Suppressor macrophage (primary cell): ENCODE data around the gene RASSF10.
A peak's percentile ranks its signal among the peaks of the same experiment; 100 is the strongest.

ENCODE experiments used
- DNase-seq, 4 experiments: peaks; one replicate each; pipeline ENCODE4 v3.0.0-alpha.2; 2020 to 2022

Gene RASSF10

DNA sequence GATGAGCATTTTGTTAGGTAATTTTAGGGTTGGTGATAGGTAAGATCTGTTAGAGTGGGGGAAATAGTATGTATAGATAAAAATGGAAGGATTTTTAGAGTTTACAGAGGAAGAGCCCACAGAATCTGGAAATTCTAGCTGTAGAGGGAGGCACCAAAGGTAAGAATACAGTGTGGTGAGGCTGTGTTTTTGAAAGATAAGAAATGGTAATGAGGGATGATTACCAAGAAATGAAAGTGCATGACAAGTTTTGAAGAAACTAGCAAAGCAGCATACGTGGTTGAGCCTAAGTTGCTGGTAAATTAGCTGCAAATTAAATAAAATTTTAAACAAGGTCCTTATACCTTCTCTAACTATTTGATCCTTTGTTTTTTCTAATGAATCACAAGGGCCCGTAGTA is 14.6 kb upstream of the RASSF10 start:
- no peak for DNase-seq

DNA sequence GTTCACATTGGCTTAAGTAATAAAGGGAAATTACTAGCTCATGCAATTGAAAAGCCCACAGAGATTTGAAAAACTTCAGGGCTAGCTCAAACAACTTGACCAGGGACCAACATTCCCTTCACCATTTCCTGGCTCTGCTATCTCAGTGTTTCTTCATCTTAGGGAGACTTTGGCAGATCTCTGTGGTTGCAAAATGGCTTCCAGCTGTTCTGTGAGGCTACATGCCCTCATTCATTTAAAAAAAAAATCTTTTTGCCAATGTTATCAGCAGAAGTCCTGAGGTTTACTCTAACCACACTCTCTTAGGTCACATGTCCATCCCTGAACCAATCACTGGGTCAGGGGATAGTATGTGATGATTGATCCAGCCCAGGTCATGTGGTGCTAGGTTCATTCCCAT is 13.9 kb upstream of the RASSF10 start:
- no peak for DNase-seq

DNA sequence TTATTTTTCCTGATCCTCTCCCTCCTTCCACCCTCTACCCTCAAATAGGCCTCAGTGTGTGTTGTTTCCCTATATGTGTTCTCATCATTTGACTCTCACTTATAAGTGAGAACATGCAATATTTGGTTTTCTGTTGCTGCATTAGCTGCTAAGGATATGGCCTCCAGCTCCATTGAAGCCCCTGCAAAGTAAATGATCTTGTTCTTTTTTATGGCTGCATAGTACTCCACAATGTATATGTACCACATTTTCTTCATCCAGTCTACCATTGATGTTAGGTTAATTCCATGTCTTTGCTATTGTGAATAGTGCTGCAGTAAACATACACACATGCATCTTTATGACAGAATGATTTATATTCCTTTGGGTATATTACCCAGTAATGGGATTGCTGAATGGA is 13.3 kb upstream of the RASSF10 start:
- DNase-seq, result no peak

DNA sequence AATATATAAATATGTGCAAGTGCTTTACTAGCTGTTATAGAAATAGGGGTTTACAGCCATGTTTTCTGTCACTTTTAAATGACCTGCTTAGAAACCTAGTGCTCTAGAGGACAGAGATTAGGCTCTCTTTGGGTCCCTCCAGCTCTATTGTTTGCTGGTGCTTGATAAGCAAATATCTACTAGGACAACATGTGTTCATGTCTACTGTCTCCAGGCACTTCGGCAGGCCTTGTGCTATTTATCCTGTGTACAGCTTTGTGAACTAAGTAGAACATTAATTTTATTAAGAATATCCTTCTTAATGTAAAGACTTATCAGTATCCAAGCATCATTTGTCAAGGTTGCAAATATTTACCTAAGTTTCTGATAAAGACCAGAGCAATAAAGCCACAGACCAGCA is 11.9 kb upstream of the RASSF10 start:
- no peak for DNase-seq

DNA sequence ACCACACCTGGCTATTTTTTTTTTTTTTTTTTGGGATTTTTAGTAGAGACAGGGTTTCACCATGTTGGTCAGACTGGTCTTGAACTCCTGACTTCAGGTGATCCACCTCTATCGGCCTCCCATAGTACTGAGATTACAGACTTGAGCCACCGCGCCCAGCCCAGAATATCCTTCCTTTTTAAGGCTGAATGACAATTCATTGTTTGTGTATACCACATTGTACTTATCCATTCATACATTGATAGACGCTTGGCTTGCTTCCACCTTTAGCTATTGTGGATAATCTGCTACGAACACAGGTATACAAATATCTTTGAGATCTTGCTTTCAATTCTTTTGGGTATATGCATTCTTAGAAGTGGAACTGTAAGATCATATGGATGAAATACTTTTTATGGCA is 10.8 kb upstream of the RASSF10 start:
- DNase-seq, result no peak

DNA sequence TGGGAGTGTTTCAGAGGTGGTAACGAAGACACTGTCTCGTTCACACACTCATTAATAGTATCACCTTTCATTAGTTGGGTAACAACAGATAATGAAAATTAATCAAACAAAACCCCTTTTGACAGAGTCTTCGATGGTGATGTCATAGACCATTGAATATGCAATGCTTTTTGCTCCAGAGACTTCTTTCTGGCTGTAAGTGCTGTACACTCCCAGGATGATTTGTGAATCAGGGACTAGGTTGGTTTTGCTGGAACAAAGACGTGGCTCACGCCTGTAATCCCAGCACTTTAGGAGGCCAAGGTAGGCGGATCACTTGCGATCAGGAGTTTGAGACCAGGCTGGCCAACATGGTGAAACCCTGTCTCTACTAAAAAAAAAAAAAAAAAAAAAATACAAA is 9.5 kb upstream of the RASSF10 start:
- DNase-seq, result no peak

DNA sequence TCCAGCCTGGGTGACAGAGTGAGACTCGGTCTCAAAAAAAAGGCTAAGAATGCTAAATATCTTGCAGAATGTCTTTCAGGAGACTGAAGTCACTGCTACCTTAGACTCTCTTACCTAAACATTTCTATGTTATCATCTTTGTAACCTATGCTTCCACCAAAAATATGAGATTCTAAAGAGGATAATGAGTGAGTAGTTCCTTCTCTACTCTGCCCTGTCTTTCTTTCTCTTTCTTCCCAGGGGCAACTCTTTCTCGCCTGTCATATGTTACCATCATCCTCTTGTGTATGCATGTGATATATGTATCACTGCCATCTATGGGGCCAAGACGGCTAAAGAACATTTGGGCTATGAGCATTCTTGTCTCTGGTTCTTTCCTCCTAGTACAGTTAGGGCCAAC is 9.0 kb upstream of the RASSF10 start:
- no peak for DNase-seq

DNA sequence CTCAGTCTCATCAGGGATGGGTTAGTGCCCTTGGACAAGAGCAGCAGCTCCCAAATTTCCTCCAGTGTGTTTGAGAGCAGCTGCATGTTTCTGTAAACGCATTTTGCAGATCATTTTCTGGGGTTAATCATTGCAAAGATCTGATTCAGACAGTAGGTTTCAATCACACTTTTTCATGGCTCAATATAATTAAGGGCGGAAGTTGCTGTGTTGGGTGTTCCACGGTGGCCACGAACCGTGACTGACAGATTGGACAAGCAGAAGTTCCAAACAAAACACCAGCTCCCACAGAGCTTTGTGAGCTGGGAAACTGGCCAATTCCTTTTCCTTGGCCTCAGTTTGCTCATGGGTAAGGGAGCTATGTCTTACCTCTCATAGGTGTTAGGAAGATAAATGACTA is 8.4 kb upstream of the RASSF10 start:
- DNase-seq, result no peak

DNA sequence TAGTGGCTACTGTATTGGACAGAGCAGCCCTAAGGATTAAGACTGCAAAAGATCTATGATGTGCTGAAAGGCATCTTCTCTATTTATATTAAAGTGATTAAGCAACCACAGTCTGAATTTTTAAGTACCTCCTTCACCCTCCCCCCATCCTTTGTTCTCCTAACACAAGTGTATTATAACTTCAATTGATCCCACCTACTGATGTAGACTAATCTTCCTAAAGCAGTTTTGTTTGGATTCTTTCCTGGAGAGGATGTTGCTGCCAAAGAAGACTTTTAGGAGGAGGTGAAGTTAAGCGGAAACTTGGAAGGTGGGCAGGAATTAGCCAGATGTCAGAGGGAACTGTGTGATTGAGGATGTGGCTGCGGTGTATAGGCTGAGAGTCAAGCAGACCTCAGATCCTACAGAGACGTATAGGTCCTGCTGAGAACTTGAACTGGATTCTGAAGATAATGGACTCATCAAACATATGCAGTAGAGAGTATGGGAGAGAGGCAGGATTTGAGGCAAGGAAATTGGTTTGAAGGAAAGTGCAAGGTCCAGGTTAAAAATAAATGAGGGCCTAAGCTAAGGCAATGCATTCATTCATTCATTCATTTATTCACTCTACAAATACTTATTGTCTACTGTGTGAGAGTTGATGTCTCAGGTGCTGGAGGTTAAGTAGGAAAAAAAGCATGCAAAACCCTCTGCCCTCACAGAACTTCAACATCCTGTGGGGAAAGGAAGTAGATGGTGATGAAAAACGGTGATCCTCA is 5.2 kb upstream of the RASSF10 start:
- no peak for DNase-seq

DNA sequence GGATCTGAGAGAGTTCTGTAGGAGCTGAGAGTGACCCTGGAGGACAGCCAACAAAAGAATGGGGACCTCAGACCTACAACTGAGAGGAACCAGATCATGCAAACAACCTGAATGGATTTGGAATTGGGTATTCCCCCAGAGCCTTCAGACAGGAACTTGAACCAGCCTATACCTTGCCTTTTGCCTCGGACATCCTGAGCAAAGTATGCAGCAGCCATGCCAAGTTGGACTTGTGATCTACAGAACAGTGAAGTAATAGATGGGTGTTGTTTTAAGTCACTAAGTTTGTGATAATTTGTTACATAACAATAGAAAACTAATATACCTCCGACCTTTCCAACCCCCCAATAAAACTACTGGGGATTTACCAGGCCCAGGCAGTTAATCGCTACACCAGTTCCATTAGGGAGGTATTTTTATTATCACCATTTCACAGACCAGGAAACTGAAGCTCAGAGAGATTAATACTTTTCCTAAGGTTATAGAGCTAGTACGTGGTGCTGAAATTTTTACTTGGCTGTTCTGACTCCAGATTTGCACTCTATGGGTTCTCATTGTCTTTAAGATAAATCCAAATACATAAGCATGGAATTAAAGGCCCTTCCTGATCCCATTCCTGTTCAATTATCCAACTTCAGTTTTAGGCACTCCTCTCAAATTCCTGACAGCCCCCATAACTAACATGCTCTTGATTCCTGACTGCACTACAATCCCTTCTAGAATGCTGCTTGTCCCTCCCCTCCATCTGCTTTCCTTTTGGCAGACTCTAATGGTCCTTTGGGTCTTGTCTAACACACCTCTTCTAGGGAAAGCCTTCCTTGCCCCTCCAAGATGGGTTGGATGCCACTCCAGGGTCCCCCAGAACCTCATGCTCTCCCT is 1.7 kb upstream of the RASSF10 start:
- DNase-seq, result no peak

DNA sequence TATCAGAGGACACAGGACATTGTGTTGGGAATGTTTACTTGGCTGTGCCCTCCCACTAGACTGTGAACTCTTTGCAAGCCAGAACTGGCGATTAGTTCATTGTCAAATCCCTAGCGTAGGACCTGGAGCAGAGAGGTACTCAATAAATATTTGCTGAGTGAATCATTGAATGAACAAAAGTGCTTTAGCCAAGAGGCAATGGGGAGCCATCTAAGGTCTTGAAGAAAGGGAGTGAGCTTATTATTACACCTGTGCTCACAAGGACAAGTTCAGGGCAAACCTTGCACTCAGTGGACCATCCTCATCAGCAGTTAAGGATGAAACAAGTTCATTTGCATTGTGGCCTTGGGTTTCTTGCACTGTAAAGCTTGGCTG is 1.1 kb upstream of the RASSF10 start:
- no peak for DNase-seq

DNA sequence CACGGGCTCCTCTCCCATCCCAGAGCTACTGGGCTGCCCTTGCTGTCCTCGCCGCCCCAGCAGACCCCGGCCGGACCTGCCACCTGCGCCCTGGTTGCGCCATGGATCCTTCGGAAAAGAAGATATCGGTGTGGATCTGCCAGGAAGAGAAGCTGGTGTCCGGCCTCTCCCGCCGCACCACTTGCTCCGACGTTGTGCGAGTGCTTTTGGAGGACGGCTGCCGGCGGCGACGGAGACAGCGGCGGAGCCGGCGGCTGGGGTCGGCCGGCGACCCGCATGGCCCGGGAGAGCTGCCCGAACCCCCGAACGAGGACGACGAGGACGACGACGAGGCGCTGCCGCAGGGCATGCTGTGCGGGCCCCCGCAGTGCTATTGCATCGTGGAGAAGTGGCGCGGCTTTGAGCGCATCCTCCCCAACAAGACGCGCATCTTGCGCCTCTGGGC is 382 bp downstream of the RASSF10 start:
- DNase-seq, result no peak

DNA sequence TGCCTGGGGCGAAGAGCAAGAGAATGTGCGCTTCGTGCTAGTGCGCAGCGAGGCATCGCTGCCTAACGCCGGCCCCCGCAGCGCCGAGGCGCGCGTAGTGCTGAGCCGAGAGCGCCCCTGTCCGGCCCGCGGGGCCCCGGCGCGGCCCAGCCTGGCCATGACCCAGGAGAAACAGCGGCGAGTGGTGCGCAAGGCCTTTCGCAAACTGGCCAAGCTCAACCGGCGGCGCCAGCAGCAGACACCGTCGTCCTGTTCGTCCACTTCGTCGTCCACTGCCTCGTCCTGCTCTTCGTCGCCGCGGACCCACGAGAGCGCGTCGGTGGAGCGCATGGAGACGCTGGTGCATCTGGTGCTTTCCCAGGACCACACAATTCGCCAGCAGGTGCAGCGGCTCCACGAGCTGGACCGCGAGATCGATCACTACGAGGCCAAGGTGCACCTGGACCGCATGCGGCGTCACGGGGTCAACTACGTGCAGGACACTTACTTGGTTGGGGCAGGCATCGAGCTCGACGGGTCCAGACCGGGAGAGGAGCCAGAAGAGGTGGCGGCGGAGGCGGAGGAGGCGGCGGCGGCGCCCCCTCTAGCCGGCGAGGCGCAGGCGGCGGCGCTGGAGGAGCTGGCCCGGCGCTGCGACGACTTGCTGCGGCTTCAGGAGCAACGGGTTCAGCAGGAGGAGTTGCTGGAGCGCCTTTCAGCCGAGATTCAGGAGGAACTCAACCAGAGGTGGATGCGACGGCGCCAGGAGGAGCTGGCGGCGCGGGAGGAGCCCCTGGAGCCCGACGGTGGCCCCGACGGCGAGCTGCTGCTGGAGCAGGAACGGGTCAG is 1.0 kb downstream of the RASSF10 start:
- no peak for DNase-seq

DNA sequence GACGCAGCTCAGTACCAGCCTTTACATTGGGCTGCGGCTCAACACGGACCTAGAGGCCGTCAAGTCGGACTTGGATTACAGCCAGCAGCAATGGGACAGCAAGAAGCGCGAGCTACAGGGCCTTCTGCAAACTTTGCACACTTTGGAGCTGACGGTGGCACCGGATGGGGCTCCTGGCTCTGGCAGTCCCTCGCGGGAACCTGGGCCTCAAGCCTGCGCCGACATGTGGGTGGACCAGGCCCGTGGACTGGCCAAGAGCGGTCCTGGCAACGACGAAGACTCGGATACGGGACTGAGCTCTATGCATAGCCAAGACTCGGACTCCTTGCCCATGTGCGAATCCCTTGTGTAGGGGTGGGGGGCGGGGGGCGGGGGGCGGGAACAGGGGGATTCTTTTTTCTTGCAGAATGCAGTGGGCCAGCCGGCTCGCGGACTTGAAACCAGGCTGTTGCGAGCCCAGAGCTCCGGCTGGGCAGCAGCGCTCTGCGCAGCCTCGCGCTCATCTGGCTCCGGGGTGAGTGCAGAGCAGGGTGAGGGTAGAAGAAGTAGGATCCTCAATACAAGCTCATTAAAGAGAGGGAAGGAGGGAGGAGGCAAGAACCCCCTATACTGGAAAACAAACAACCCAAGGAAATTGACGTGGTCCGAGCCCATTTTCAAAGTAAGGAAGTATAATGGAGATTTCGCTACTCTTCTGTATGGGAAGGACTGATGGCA is 1.8 kb downstream of the RASSF10 start:
- DNase-seq, result no peak

DNA sequence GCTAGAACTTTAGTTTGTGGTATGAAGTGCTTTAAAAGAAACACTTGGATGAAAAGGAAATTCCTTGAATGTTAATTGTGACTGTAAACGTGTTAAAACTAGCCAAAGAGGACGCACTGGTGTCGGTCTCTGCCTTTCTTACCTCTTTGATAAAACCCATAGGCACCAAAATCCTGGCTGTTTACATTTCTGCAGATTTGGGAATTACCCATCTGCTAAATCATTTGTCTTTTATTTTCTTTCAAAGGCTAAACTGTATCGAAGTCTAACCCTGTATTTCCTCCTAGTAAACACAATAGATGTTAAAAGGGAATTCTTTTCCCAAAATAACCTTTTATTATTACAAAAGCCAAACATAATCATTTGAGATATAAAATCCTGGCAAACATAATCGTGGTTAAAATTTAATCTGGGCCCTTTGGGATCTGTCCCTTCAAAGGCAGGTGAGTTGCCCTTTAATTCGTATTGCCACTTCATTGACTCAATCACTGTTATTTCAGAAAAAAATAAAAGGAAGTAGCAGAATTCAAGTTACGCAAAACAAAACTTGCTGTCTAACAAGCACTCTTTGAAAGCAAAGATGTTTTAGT is 2.4 kb downstream of the RASSF10 start:
- peak in 2 of 4 experiments; percentile 12 to 21 for DNase-seq

DNA sequence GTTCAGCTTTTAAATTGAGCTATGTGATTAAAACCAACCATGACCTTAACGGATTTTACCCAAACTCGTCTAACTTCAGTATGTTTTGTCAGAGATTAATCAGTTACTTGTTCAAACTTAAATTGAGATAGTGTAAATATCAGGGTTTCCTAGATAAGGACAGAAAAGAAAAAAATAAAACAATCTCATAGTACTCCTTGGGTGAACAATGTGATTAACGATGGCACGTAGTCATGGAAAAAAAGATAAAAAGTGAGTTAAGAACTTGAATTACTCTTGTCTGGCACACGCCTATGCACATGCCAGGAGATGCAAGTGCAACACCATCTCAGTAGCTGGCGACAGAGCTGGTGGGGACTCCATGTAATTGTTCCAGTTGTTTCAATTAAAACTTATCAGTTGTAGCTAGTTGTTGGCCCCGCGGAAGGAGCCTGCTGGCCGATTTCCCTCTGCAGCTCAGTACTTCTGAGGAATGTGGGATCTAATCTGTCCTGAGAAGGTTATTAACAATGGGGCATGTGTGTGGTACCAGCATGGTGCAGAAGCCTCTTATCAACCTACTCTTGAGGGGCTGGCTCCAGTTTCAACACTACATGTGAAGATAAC is 3.0 kb downstream of the RASSF10 start:
- no peak for DNase-seq

DNA sequence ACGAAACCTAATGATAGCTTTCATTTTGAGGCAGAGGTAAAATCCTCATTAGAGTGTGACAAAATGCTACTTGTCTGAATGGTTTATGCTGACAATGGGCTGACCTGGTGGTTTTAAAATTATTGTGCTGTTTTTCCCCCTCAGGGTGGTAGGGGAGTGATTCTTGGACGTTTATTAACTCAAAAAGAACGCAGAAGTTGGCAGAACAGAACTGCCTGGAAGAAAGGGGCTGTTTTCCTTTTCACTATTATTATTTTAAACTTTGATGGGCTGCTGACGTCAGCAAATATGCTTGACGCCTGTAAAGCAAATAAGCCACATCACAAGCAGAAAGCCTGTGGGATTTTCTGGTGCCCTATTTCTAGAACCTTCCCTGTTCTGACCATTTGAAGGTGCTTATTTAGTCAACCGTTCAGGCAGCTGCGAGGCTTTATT is 4.0 kb downstream of the RASSF10 start:
- DNase-seq, result no peak

DNA sequence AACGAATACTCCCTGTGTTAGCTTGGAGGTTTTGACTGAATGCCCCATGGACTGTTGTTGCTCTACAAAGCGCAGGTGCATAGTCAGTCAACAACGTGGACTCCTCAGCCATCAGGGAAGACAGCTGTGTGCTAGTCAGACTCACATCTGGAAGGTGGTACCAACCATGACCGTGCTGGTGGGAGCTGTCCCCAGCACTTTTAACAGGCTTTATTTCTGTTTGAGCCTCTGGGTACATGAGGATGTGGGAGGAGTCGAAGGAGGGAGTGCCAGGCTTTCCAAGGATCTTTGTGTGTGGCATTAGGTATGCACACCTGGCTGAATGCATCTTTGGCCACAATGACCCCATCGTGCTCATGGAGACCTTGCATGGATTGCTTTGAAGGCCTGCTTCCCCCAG is 6.6 kb downstream of the RASSF10 start:
- DNase-seq, result no peak

DNA sequence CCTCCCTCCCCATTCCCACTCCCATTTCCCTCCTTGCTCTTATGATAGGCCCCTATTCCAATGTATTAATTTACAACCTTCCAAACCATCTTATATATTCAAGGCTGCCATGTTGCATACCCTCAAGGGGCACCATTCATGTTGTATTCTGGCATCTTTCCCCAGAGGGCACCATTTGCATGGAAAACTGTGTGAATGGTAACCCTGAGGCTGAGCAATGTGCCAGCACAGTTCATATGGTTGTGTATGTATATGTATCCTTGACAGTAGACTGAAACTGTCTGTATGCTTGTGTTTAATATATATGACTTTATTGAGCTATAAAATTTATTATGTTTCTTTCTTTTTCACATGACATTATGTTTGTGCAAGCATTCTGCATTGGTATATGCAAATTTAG is 7.3 kb downstream of the RASSF10 start:
- no peak for DNase-seq

DNA sequence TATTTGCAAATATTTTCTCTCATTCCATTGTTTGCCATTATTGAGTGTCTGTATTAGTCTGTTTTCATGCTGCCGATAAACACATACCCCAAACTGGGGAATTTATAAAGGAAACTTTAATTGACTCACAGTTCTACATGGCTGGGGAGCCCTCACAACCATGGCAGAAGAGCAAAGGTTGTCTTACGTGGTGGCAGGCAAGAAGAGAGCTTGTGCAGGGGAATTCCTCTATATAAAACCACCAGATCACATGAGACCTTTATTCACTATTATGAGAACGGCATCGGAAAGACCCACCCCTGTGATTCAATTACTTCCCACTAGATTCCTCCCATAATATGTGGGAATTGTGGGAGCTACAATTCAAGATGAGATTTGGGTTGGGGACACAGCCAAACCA is 10.2 kb downstream of the RASSF10 start:
- no peak for DNase-seq

DNA sequence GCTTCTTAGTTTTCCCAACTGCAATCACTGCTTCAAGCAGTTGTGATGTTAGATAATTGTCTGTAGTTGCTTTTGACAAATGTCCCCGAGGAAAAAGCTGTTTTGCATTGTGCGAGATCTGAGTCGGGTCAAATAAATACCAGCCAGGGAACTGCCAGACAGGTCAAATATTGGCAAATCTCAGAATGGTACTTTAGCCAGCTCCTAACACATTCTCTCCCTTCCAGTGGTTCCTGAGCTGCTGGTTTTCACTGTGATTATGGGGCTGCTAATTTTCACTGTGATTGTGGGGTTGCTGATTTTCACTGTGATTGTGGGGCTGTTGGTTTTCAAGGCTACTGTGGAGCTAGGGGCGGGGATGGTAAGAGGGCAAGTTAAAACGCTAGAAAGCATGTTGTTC is 14.3 kb downstream of the RASSF10 start:
- no peak for DNase-seq

DNA sequence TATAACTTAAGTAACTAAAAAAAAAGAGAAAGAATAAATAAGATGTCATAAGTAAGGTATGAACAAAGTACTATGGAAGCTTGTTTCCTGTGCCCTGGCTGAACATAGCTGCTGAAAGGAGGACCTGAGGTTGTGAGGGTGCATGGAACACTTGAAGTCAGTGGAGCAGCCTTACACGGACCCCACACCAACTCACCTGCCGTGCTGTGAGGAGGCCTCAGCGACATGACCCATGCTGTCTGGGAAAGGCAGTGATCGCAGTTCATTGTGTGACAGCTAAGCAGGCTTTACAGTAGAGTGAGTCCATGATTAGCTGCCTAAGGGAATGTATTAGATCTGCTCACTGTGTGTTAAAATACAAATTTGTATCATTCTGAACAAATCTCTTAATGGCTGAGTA is 17.6 kb downstream of the RASSF10 start:
- DNase-seq, result no peak
